ENCODE results near the gene VSIG10L. TPM values are rescaled to one million over a fixed set of nuclear protein-coding genes. Genes with fewer than 3 reads are reported as not detected.

VSIG10L gene
- total RNA-seq, 1 donor from 2014 or later: 1.5 TPM

DNA sequence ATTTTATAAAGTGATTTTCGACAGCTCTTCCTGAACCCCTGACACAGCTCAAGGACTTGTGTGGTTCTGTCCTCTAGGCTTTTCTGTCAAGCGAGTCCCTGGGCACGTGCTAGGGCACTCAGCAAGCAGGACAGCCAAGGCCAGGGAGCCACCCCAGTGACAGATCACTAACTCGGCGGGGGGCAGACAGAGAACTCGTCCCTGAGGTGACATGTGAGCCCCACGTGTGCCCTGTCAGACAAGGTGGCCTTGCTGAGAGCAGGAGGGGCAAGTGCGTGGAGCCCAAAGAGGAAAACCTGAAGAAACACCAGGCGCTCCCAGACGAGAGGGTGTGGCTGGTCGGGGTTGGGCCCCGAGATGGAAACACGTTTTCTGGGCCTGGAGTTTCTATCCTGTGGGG lies 19.3 kb upstream of the VSIG10L start:
- Histone ChIP-seq H3K27me3 (ENCODE audit: control insufficient read depth, insufficient read depth, low read length) (no peaks in the 10 kb centered on the region), H3K36me3 (ENCODE audit: control insufficient read depth, insufficient read depth, low read length) (no peaks in the 10 kb centered on the region), H3K4me3 (ENCODE audit: low read depth, low read length) (no peak overlapping the region)
- TF ChIP-seq, protein P1, sequence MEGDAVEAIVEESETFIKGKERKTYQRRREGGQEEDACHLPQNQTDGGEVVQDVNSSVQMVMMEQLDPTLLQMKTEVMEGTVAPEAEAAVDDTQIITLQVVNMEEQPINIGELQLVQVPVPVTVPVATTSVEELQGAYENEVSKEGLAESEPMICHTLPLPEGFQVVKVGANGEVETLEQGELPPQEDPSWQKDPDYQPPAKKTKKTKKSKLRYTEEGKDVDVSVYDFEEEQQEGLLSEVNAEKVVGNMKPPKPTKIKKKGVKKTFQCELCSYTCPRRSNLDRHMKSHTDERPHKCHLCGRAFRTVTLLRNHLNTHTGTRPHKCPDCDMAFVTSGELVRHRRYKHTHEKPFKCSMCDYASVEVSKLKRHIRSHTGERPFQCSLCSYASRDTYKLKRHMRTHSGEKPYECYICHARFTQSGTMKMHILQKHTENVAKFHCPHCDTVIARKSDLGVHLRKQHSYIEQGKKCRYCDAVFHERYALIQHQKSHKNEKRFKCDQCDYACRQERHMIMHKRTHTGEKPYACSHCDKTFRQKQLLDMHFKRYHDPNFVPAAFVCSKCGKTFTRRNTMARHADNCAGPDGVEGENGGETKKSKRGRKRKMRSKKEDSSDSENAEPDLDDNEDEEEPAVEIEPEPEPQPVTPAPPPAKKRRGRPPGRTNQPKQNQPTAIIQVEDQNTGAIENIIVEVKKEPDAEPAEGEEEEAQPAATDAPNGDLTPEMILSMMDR (IDR thresholded peaks at IDR 0.05; ENCODE audit: insufficient read depth, low read length, poor library complexity, severe bottlenecking): no peak
- no peak for DNase-seq (ENCODE audit: low read depth)

DNA sequence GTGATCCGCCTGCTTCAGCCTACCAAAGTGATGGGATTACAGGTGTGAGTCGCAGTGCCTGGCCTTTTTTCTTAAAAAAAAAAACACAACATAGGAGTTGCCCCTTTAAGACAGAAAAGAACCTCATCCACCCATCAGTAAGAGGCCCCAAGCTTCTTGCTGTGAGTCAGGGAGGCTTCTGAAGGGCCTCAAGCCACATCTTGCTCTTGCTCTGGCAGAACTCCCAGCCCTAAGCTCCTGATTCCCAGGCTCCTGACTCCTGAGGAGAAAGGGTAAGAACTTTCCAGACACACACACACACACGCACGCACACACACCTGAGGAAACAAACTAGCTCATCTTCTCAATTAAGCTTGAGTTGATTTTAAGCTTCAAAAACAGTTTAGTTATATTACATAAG lies 17.4 kb upstream of the VSIG10L start:
- TF ChIP-seq, protein P1 (IDR thresholded peaks at IDR 0.05; ENCODE audit: insufficient read depth, low read length, poor library complexity, severe bottlenecking): no peak
- no peak for DNase-seq (ENCODE audit: low read depth)
- H3K36me3 ChIP-seq (ENCODE audit: control insufficient read depth, insufficient read depth, low read length): no peaks in the 10 kb centered on the region
- H3K27me3 ChIP-seq (ENCODE audit: control insufficient read depth, insufficient read depth, low read length): no peaks in the 10 kb centered on the region
- no peak overlapping the region for H3K4me3 ChIP-seq (ENCODE audit: low read depth, low read length)

DNA sequence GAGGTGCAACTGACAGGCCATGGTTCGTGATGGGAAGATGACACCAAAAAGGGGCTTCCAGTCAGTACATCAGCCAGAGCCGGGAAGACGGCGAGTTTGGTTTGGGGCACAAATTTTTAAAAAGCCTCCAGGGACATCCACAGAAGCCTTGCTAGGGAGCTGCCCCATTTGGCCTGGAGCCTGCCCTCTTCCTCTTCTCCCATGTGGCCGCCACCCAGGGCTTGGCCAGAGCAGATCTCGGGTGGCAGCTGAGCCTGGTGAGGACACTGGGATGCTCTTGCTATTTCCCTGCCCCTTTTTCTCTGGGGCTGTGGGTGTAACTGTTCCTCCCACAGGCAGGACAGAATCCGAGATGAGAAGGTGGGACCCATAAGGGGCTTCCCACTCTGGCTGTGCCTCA lies 16.0 kb upstream of the VSIG10L start:
- Histone ChIP-seq H3K4me3 (ENCODE audit: low read depth, low read length) (no peak overlapping the region), H3K36me3 (ENCODE audit: control insufficient read depth, insufficient read depth, low read length) (no peaks in the 10 kb centered on the region), H3K27me3 (ENCODE audit: control insufficient read depth, insufficient read depth, low read length) (no peaks in the 10 kb centered on the region)
- TF ChIP-seq, protein P1 (IDR thresholded peaks at IDR 0.05; ENCODE audit: insufficient read depth, low read length, poor library complexity, severe bottlenecking): no peak
- DNase-seq (ENCODE audit: low read depth): no peak

DNA sequence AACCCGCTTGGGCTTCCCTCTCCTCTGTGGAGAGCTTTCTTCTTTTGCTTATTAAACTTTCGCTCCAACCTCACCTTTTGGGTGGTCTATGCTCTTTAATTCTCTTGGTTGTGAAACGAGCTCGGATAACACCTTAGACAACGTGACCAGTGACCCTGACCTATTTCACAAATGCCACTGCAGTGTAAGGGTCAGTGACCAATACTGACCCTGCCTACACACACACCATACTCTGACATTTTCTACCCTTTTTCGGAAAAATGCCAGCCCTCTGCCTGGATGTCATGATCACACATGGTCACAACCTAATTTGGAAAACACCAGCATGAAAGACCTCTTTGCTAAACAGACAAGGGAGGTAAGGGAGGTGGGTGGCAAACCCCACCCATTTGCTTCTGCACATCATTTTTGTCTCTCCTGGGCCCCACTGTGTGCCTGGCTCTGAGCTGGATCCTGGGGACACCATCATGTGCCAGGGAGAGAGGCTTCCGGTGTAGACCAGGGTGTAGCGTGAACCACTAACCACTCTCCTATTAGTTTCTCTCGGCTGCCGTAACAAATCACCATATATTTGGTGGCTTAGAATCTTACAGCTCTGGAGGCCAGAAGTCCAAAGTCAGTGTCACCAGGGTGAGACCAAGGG lies 14.3 kb upstream of the VSIG10L start:
- Histone ChIP-seq H3K4me3 (ENCODE audit: low read depth, low read length) (no peak overlapping the region), H3K36me3 (ENCODE audit: control insufficient read depth, insufficient read depth, low read length) (peaks cover 2% of the 10 kb centered on the region), H3K27me3 (ENCODE audit: control insufficient read depth, insufficient read depth, low read length) (no peaks in the 10 kb centered on the region)
- DNase-seq (ENCODE audit: low read depth): no peak
- TF ChIP-seq, protein P1 (IDR thresholded peaks at IDR 0.05; ENCODE audit: insufficient read depth, low read length, poor library complexity, severe bottlenecking): no peak

DNA sequence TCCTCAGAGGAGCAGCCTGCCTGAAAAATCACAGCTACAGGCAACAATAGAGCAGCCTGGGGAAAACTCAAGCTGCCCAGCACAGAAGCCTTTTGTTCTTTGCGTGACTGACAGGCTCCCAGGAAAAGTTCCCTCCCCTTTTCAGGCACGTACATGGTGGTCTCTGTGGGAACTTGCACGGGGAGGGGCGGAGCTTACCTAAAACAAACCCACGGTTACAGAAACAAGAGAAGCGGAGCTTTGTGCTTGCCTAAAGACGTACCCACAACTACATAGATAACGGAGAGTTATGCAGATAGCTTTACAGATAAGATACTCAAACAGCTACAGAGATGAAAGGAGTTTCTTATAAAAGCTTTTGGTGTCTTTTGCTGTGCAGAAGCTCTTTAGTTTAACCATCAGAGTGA lies 12.8 kb upstream of the VSIG10L start:
- Histone ChIP-seq H3K4me3 (ENCODE audit: low read depth, low read length) (no peak overlapping the region), H3K36me3 (ENCODE audit: control insufficient read depth, insufficient read depth, low read length) (peaks cover 2% of the 10 kb centered on the region), H3K27me3 (ENCODE audit: control insufficient read depth, insufficient read depth, low read length) (no peaks in the 10 kb centered on the region)
- TF ChIP-seq, protein P1 (IDR thresholded peaks at IDR 0.05; ENCODE audit: insufficient read depth, low read length, poor library complexity, severe bottlenecking): no peak
- no peak for DNase-seq (ENCODE audit: low read depth)

DNA sequence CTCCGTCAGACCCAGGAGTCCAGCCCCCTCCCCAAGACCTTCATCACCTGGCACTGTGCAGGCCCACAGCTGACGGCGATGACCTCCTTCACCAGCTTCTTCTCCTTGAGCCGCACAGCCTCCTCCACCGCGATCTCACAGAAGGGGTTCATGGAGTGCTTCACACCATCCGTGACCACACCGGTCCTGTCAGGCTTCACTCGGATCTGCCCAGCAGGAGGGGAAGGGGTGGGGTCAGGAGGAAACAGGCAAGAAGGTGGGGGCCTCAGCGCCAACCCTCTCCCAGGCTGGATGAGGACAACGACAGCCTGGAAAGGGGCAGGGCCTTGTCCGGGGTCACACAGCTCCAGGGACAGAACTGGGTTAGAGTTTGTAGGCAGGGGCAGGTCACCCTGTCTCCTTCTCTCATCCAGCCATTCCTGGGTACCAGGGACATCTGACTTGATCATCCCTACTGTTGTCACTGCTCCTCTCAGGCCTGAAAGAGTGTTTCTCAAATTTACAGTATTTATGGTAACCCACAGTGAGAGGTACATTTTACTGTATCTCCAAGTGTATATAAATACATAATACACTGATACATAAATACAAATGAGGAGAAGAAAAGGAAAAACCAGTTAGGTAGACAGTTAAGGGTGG lies 12.3 kb upstream of the VSIG10L start:
- TF ChIP-seq, protein P1 (IDR thresholded peaks at IDR 0.05; ENCODE audit: insufficient read depth, low read length, poor library complexity, severe bottlenecking): no peak

More for the DNA sequence above, 12.3 kb upstream of the VSIG10L start:
- H3K4me3 ChIP-seq (ENCODE audit: low read depth, low read length): no peak overlapping the region
- DNase-seq (ENCODE audit: low read depth): no peak
- H3K27me3 ChIP-seq (ENCODE audit: control insufficient read depth, insufficient read depth, low read length): no peaks in the 10 kb centered on the region
- peaks cover 2% of the 10 kb centered on the region for H3K36me3 ChIP-seq (ENCODE audit: control insufficient read depth, insufficient read depth, low read length)

All from kidney epithelial cell (primary cell).